Immature natural killer cell (primary cell): ENCODE measurements around the gene RGL3. TPM values are rescaled to one million over a fixed set of nuclear protein-coding genes. Genes with fewer than 3 reads are reported as not detected.
"Not testable (repeated sequence)": the region's sequence is repeated elsewhere in the genome, so short reads cannot be mapped to it uniquely, and the experiment has no call there.

Source experiments
- DNase-seq, 3 donors: peaks; one replicate each; pipeline ENCODE4 v3.0.0; 2022; ENCODE audit warnings: mixed read lengths in 1 of 3
- H3K27ac Mint-ChIP-seq, 6 donors: one replicate each; pipeline ENCODE4 v1.8.0; 2020; ENCODE audit warnings: mixed read lengths in 6 of 6, mild to moderate bottlenecking in 5 of 6, inconsistent platforms in 4 of 6, moderate library complexity in 3 of 6
- H3K27me3 Mint-ChIP-seq, 3 donors: one replicate each; pipeline ENCODE4 v1.8.0; 2020 to 2021; ENCODE audit warnings: low read depth in 3 of 3, mild to moderate bottlenecking in 3 of 3, mixed read lengths in 3 of 3, moderate library complexity in 3 of 3, inconsistent platforms in 1 of 3
- H3K36me3 Mint-ChIP-seq, 3 donors: one replicate each; pipeline ENCODE4 v1.8.0; 2020; ENCODE audit warnings: mixed read lengths in 3 of 3, inconsistent platforms in 2 of 3, mild to moderate bottlenecking in 2 of 3
- H3K4me1 Mint-ChIP-seq, 2 donors: one replicate each; pipeline ENCODE4 v1.8.0; 2020; ENCODE audit warnings: inconsistent platforms in 2 of 2, mild to moderate bottlenecking in 2 of 2, mixed read lengths in 2 of 2, moderate library complexity in 1 of 2
- H3K4me3 Mint-ChIP-seq, 5 donors: one replicate each; pipeline ENCODE4 v1.8.0; 2020; ENCODE audit warnings: mild to moderate bottlenecking in 5 of 5, mixed read lengths in 5 of 5, inconsistent platforms in 3 of 5, moderate library complexity in 3 of 5
- H3K9me3 Mint-ChIP-seq, 6 donors: one replicate each; pipeline ENCODE4 v1.8.0; 2020; ENCODE audit warnings: mild to moderate bottlenecking in 6 of 6, mixed read lengths in 6 of 6, inconsistent platforms in 4 of 6, moderate library complexity in 3 of 6
- polyA plus RNA-seq, 3 donors: library from polyadenylated mRNA; unstranded; fragments of 300-500 nt; fragmentation: Illumina TruSeq; gene quantifications; one replicate each; pipeline ENCODE4 v1.2.3, GENCODE V29; 2021

RGL3 gene
- polyA plus RNA-seq, 3 donors from 2014 or later: not detected

DNA sequence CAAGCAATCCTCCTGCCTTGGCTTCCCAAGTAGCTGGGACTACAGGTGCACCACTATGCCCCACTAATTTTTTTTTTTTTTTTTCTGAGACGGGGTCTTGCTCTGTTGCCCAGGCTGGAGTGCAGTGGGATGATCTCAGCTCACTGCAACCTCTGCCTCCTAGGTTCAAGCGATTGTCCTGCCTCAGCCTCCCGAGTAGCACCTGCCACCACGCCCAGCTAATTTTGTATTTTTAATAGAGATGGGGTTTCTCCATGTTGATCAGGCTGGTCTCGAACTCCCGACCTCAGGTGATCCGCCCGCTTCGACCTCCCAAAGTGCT is 36.1 kb upstream of the RGL3 start:
- not testable (repeated sequence) for H3K4me1 Mint-ChIP-seq, H3K27me3 Mint-ChIP-seq, H3K4me3 Mint-ChIP-seq, DNase-seq, H3K27ac Mint-ChIP-seq, H3K36me3 Mint-ChIP-seq, H3K9me3 Mint-ChIP-seq

DNA sequence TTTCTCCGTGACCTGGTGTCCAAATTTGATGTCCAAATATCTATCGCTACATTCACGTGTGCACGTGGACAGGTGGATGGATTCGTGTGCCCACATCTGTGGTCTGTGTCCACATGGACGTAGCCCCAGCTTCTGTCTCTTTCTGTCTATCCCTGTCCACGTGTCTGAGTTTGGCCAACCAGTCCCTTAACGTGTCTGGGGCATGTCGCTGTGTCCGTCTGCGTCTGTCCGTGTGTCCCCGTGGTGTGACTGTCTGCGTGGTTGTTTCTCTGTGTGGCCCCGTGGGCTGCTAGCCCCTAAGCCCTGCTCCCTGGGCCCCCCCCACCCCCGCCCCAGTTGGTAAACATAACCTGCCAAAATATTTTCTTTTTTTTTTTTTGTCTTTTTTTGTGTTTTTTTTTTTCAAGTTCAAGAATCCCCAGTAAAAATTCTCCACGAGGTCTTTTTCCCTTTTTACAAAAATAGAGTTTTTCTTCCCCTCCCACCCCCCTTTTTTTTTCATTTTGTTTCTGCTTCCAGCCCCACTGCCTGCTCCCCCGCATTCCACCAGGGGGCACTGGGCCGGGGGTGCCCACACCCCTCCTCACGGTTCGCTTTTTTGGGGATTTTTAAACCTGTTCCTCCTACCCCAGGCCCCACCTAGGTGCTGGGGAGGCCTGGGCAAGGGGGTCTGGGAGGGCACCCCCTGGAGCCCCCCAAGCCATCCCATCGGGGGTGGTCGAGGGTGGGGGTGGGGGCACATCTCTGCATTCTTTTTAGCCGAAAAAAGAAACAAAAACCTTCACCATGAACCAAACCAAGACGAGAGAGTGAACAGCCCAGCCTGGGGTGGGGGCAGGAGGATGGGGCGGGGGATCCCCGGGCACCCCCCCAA is 34.6 kb upstream of the RGL3 start:
- Mint-ChIP-seq H3K27ac (no peak overlapping the region), H3K36me3 (no peaks in the 10 kb centered on the region), H3K27me3 (peaks cover 0 to 4% (median 1%) of the 10 kb centered on the region in 3 donors), H3K4me1 (no peaks in the 10 kb centered on the region), H3K9me3 (no peaks in the 10 kb centered on the region), H3K4me3 (no peak overlapping the region)
- DNase-seq: no peak

DNA sequence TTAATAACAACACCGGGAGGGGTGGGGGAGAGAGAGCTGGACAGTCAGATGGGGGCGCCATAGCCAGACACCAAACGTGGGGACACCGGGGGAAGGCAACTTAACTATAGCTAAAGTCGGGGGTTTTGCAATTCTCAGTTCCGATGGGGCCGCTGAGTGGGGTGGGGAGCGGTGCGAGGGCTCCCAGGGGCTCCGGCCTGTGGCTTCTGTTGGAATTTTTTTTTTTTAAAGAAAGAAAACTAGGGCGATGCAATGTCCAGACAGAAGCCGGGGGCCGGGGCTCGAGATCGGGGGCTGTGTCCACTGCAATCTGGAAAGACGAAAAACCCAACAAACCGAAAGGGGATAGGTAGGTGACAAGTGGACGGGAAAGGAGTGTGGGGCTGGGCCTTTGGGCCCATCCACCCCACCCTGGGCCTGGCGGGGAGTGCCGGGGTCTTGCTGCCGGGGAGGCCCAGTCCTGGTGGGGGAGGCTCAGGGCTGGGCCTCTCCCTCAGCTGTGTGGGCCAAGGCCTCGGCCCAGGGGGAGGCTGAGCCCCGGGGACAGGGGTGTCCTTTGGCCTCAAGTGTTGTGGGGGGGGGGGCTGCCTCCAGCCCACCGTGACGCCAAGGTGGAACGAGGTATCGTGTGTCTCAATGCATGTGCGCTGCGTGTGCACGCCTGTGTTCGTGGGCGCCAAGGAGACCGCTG is 33.7 kb upstream of the RGL3 start:
- Mint-ChIP-seq H3K27me3 (peaks cover 0 to 4% (median 1%) of the 10 kb centered on the region in 3 donors), H3K4me1 (no peaks in the 10 kb centered on the region), H3K4me3 (no peak overlapping the region), H3K36me3 (no peaks in the 10 kb centered on the region), H3K27ac (no peak overlapping the region), H3K9me3 (no peaks in the 10 kb centered on the region)
- DNase-seq: no peak

DNA sequence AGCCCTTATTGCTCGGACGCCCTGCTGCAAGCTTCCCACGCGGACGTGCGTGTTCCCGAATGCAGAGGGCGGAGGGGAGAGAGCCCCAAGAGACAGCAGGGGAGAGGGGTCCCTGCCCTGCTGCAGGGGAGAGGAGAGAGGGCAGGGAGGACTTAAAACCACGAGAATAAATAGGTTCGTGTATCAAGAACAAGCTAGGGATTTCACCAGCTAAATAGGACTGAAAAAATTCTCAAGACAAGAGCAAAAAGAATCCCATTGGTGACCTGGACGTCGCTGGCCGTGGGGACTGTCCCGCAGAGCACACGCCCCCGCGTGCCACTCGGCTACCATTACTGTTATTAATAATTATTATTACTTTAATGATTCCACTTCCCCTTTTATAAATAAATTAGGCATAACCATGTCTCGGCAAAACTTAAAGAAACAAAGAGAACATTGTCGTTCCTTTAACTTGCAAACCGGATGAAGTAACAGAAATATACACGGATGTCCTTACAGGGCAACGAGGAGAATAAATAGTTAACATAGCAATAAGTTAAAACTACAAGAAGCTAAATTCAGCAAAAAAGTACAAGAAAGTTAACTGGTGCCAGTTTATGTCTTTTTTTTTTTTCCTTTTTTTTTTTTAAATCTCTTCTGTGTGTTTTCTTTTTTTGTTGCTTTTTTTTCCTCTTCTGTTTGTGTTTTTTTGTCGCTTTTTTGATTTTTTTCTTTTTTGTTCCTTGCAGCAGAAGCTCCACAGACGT is 32.9 kb upstream of the RGL3 start:
- no peak for DNase-seq

DNA sequence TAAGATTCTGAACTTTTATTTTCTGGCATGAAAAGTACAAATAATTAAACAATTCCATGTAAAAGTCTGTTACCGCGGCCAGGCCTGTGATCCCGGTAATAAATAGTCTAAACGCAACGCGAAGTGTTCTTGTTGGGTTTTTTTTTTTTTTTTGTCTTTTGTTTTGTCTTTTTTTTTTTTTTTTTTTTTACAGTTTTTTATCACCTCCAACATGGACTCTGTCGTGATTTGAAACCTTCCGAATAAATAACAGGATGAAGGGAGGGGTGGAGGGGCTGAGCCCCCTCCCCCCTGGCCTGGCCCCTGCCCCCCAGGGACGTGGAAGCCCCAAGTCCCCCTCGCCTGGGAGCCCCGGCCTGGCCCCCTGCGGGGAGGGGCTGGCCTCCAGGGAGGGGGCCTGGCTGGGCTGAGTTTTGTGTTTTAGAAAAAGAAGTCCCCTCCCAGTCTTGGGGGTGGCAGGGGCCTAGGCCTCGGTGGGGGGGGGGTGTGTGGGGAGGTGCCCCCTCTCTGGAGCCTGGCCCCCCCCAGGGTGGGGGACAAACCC is 32.3 kb upstream of the RGL3 start:
- H3K4me1 Mint-ChIP-seq: no peaks in the 10 kb centered on the region
- no peaks in the 10 kb centered on the region for H3K36me3 Mint-ChIP-seq
- H3K9me3 Mint-ChIP-seq: no peaks in the 10 kb centered on the region
- DNase-seq: no peak
- peaks cover 0 to 4% (median 1%) of the 10 kb centered on the region in 3 donors for H3K27me3 Mint-ChIP-seq
- no peak overlapping the region for H3K4me3 Mint-ChIP-seq
- no peak overlapping the region for H3K27ac Mint-ChIP-seq

More for the DNA sequence above, 32.9 kb upstream of the RGL3 start:
- H3K9me3 Mint-ChIP-seq: no peaks in the 10 kb centered on the region
- H3K36me3 Mint-ChIP-seq: no peaks in the 10 kb centered on the region
- no peaks in the 10 kb centered on the region for H3K4me1 Mint-ChIP-seq
- H3K27me3 Mint-ChIP-seq: peaks cover 0 to 4% (median 1%) of the 10 kb centered on the region in 3 donors
- no peak overlapping the region for H3K27ac Mint-ChIP-seq
- H3K4me3 Mint-ChIP-seq: no peak overlapping the region

DNA sequence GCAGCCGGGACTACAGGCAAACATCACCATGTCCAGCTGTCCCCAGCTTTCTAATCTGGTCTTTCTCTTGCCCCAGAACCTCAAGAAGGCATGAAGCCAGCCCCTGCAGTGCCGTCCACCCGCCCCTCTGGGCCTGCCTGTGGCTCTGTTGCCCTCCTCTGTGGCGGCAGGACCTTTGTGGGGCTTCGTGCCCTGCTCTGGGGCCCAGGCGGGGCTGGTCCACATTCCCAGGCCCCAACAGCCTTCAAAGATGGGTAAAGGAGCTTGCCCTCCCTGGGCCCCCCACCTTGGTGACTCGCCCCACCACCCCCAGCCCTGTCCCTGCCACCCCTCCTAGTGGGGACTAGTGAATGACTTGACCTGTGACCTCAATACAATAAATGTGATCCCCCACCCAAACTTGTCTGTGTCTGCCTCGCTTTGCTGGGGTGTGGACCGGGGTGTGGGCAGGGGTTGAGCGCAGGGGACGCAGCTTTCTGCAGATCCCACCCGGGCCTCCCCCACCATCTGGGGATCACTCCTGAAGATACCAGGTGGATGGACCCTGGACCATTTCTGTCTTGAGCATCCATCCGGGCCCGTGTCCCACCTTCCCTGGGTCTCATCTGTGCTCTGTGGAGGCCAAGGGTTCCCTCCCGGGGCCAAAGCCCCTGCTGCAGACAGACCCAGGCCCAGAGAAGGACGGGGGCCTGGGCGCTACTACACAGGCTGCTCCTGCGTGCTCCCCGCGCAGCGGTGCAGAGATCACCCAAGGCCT is 31.6 kb upstream of the RGL3 start:
- H3K4me3 Mint-ChIP-seq: no peak overlapping the region

DNA sequence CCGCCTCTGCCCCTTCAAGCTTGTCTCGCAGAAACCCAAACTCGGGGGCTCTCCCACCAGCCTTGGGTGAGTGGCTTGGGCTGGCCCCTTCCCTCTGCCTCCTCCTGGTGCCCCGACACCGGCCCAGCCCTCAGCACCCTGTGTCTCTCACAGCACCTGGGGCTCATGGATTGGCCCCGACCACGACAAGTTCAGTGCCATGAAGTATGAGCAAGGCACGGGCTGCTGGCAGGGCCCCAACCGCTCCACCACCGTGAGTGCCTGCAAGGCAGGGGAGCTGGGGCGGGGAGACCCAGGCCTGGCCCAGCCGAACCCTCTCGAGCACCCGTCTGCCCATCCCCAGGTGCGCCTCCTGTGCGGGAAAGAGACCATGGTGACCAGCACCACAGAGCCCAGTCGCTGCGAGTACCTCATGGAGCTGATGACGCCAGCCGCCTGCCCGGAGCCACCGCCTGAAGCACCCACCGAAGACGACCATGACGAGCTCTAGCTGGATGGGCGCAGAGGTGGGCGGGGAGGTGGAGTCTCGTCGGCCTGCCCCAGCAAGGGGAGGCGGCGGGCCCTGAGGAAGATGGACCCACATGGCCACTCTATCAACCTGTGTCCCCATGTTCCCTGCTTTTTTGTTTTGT is 29.9 kb upstream of the RGL3 start:
- H3K4me1 Mint-ChIP-seq: no peaks in the 10 kb centered on the region
- peaks cover 0 to 3% (median 0%) of the 10 kb centered on the region in 3 donors for H3K36me3 Mint-ChIP-seq
- no peak for DNase-seq
- no peak overlapping the region for H3K4me3 Mint-ChIP-seq
- no peaks in the 10 kb centered on the region for H3K9me3 Mint-ChIP-seq
- peaks cover 0 to 2% (median 0%) of the 10 kb centered on the region in 3 donors for H3K27me3 Mint-ChIP-seq
- H3K27ac Mint-ChIP-seq: no peak overlapping the region

More for the DNA sequence above, 31.6 kb upstream of the RGL3 start:
- peaks cover 0 to 4% (median 1%) of the 10 kb centered on the region in 3 donors for H3K27me3 Mint-ChIP-seq
- H3K36me3 Mint-ChIP-seq: no peaks in the 10 kb centered on the region
- no peaks in the 10 kb centered on the region for H3K4me1 Mint-ChIP-seq
- no peak overlapping the region for H3K27ac Mint-ChIP-seq
- H3K9me3 Mint-ChIP-seq: no peaks in the 10 kb centered on the region
- no peak for DNase-seq

DNA sequence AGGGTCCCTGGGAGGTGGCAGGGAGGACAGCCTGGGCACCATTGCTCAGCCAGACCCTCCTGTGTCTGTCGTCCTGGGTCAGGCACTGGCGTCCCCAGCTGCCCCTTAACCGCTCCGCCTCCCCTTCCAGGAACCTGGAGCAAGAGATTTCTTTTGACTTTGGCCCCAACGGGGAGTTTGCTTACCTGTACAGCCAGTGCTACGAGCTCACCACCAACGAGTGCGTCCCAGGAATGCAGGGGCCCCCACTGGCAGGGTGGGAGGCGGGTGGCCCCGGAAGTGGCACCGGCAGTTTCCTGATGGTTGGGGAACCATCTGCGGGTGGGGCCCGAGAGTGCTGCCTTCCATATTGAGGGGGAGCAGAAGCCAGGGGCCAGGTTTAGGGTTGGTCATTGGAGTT is 29.3 kb upstream of the RGL3 start:
- peaks cover 0 to 2% (median 0%) of the 10 kb centered on the region in 3 donors for H3K27me3 Mint-ChIP-seq
- H3K27ac Mint-ChIP-seq: no peak overlapping the region
- H3K4me3 Mint-ChIP-seq: no peak overlapping the region
- peaks cover 0 to 3% (median 0%) of the 10 kb centered on the region in 3 donors for H3K36me3 Mint-ChIP-seq
- H3K9me3 Mint-ChIP-seq: no peaks in the 10 kb centered on the region
- no peaks in the 10 kb centered on the region for H3K4me1 Mint-ChIP-seq
- DNase-seq: no peak

DNA sequence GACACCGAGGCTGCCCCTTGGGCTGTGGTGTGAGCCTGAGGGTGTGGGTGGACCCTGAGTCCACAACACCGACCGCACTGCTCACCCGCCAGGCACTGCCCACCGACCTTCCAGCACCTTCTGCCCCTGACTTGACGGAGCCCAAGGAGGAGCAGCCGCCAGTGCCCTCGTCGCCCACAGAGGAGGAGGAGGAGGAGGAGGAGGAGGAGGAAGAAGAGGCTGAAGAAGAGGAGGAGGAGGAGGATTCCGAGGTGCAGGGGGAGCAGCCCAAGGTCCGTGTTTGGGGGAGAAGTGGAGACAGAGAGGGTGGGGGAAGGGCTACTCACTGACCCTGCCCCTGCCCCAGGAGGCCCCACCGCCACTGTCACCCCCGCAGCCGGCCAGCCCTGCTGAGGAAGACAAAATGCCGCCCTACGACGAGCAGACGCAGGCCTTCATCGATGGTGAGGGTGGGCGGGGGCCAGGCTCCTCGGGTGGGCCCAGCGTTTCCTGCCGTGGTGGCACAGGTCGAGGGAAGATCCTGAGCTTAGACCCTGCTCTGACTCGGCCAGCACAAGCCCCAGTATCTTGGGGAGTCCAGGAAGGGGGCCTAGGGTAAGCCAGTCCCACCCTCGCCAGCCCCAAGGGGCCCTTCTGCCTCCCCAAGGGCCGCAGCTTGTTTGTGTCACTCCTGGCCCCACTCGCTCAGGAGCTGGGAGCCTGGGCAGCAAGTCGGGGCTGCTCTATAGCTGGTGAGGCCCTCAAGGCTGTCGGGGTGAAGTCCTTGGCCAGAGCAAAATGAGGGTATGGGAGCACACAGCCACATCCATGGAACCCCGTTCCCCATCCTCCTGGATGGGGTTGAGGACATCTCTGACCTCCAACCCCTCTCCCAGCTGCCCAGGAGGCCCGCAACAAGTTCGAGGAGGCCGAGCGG is 28.5 kb upstream of the RGL3 start:
- DNase-seq: no peak
- Mint-ChIP-seq H3K27ac (no peak overlapping the region), H3K27me3 (peaks cover 0 to 2% (median 0%) of the 10 kb centered on the region in 3 donors), H3K36me3 (peaks cover 0 to 3% (median 0%) of the 10 kb centered on the region in 3 donors), H3K4me3 (no peak overlapping the region), H3K4me1 (no peaks in the 10 kb centered on the region), H3K9me3 (no peaks in the 10 kb centered on the region)

DNA sequence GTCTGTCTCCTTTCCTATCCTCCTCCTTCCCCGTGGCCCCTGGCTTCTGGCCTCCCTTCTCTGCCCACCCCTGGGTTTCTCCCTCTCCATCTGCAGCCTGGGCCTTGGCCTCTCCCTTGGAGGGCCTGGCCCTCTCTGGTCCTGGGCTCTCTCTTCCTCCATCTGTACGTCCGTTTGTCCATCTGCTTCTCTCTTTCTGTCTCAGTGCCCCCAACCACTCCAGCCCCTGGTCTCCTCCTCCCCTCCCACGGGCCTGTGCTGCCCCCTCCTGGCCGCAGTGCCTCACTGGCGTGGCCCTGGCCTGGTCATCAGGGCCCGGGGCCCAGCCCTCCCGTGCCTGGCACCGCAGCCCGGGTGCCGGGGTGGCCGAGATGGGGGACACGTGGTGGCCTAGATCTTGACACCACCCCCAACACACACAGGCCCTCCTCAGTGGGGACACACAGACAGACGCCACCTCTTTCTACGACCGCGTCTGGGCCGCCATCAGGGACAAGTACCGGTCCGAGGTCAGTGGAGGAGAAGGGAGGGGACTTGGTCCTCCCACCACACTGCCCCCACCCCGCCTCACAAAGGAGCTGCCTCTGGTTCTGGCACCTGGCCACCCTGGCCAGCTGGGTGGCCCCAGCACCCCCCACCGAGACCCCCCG is 27.7 kb upstream of the RGL3 start:
- H3K36me3 Mint-ChIP-seq: peaks cover 0 to 9% (median 0%) of the 10 kb centered on the region in 3 donors
- H3K27ac Mint-ChIP-seq: no peak overlapping the region
- H3K4me1 Mint-ChIP-seq: peaks cover 0 to 6% of the 10 kb centered on the region in 2 donors
- H3K27me3 Mint-ChIP-seq: no peaks in the 10 kb centered on the region
- H3K9me3 Mint-ChIP-seq: no peaks in the 10 kb centered on the region
- no peak overlapping the region for H3K4me3 Mint-ChIP-seq
- peak; percentile 33 to 43 (median 38) for DNase-seq

DNA sequence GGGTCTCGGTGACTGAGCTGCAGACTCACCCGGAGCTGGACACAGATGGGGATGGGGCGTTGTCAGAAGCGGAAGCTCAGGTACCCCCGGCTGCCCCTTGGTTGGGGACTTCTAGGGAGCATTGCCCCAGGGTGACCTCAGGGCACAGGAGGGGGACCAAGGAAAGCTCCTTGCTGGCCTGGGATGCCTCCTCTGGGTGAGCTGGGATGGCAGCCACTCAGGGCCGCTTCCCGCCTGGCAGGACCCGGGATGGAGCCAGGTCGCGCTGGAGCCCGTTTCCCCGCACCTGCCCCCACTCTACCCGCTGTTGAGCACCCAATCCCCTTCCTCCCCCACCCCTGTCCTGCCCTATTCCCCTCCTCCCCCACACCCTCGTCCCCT is 27.1 kb upstream of the RGL3 start:
- Mint-ChIP-seq H3K36me3 (peaks cover 0 to 10% (median 0%) of the 10 kb centered on the region in 3 donors), H3K27ac (no peak overlapping the region), H3K4me3 (no peak overlapping the region)

DNA sequence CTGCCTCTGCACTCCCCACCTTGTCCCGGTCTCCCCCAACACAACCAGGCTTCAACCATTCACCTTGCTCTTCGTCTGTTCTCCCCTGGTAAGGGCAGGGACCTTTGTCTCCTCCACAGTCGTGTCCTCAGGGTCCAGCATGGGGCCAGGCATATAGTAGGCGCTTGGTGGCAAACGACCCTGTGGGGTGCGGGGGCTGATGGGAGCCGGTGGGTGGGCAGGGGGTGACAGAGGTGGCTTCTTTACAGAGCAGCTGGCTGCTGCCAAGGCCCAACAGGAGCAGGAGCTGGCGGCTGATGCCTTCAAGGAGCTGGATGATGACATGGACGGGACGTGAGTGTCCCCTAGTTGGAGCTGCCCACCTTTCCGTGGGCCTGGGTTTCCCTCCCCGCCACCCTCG is 26.0 kb upstream of the RGL3 start:
- no peak overlapping the region for H3K4me3 Mint-ChIP-seq
- H3K9me3 Mint-ChIP-seq: no peaks in the 10 kb centered on the region
- no peak for DNase-seq
- no peak overlapping the region for H3K27ac Mint-ChIP-seq
- H3K27me3 Mint-ChIP-seq: no peaks in the 10 kb centered on the region
- peaks cover 5 to 15% of the 10 kb centered on the region in 2 donors for H3K4me1 Mint-ChIP-seq
- peaks cover 0 to 17% (median 6%) of the 10 kb centered on the region in 3 donors for H3K36me3 Mint-ChIP-seq

More for the DNA sequence above, 27.1 kb upstream of the RGL3 start:
- peaks cover 0 to 8% of the 10 kb centered on the region in 2 donors for H3K4me1 Mint-ChIP-seq
- H3K27me3 Mint-ChIP-seq: no peaks in the 10 kb centered on the region
- no peak for DNase-seq
- no peaks in the 10 kb centered on the region for H3K9me3 Mint-ChIP-seq
